ENCODE results near the gene CFAP119. TPM values are rescaled to one million over a fixed set of nuclear protein-coding genes. Genes with fewer than 3 reads are reported as not detected.

The CFAP119 gene
- total RNA-seq, 2 donors from 2014 or later, result 3.1 to 13.2 TPM

- TF ChIP-seq, protein P1, sequence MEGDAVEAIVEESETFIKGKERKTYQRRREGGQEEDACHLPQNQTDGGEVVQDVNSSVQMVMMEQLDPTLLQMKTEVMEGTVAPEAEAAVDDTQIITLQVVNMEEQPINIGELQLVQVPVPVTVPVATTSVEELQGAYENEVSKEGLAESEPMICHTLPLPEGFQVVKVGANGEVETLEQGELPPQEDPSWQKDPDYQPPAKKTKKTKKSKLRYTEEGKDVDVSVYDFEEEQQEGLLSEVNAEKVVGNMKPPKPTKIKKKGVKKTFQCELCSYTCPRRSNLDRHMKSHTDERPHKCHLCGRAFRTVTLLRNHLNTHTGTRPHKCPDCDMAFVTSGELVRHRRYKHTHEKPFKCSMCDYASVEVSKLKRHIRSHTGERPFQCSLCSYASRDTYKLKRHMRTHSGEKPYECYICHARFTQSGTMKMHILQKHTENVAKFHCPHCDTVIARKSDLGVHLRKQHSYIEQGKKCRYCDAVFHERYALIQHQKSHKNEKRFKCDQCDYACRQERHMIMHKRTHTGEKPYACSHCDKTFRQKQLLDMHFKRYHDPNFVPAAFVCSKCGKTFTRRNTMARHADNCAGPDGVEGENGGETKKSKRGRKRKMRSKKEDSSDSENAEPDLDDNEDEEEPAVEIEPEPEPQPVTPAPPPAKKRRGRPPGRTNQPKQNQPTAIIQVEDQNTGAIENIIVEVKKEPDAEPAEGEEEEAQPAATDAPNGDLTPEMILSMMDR (IDR thresholded peaks at IDR 0.05), result no peak
- TF ChIP-seq POLR2A (IDR thresholded peaks at IDR 0.05) (no peak), POLR2AphosphoS5 (IDR thresholded peaks at IDR 0.05) (no peak)
- Histone ChIP-seq H3K27me3 (replicated peaks; ENCODE audit: insufficient read depth) (no peaks in the 10 kb centered on the region), H3K36me3 (no peaks in the 10 kb centered on the region), H3K4me1 (replicated peaks) (peaks cover 4% of the 10 kb centered on the region), H3K4me3 (no peak overlapping the region), H3K27ac (no peak overlapping the region), H3K9me3 (no peaks in the 10 kb centered on the region)
- WGBS, result 86% methylated on average over 7 of the region's 7 CpGs
- intact Hi-C loops (cut with DNase I), result no loop called here
- DNase-seq (ENCODE audit: low spot score), result no peak
These were observed 4.5 kb downstream of the CFAP119 start for GRCh38 chr16:30757316-30757715.

DNA sequence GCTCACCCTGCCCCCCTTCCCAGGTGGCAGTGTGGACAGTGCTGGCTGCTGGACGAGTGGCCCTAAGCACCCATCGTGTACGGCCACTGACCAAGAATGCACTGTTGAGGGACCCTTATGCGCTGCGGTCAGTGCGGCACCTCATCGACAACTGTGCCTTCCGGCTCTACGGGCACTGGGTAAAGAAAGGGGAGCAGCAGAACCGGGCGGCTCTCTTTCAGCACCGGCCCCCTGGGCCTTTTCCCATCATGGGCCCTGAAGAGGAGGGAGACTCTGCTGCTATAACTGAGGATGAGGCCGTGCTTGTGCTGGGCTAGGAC is 5.1 kb downstream of the CFAP119 start:
- TF ChIP-seq POLR2A (IDR thresholded peaks at IDR 0.05) (no peak), POLR2AphosphoS5 (IDR thresholded peaks at IDR 0.05) (no peak)
- TF ChIP-seq, protein P1 (IDR thresholded peaks at IDR 0.05), result no peak
- Histone ChIP-seq H3K4me1 (replicated peaks) (peaks cover 4% of the 10 kb centered on the region), H3K4me3 (no peak overlapping the region), H3K27ac (no peak overlapping the region), H3K36me3 (no peaks in the 10 kb centered on the region), H3K27me3 (replicated peaks; ENCODE audit: insufficient read depth) (no peaks in the 10 kb centered on the region), H3K9me3 (no peaks in the 10 kb centered on the region)
- 93% methylated on average over 13 of the region's 13 CpGs for WGBS
- intact Hi-C loops (cut with DNase I), result no loop called here
- no peak for DNase-seq (ENCODE audit: low spot score)

- intact Hi-C loops (cut with DNase I), result no loop called here
- TF ChIP-seq POLR2AphosphoS5 (IDR thresholded peaks at IDR 0.05), result no peak
- TF ChIP-seq, protein P1 (IDR thresholded peaks at IDR 0.05), result no peak
- TF ChIP-seq POLR2A (IDR thresholded peaks at IDR 0.05), result no peak
- Histone ChIP-seq H3K36me3 (no peaks in the 10 kb centered on the region), H3K27ac (no peak overlapping the region), H3K4me1 (replicated peaks) (peaks cover 4% of the 10 kb centered on the region), H3K27me3 (replicated peaks; ENCODE audit: insufficient read depth) (no peaks in the 10 kb centered on the region), H3K4me3 (no peak overlapping the region), H3K9me3 (no peaks in the 10 kb centered on the region)
- 94% methylated on average over 18 of the region's 20 CpGs for WGBS
- DNase-seq (ENCODE audit: low spot score), result no peak
These were observed 5.7 kb downstream of the CFAP119 start for GRCh38 chr16:30755955-30756780.

DNA sequence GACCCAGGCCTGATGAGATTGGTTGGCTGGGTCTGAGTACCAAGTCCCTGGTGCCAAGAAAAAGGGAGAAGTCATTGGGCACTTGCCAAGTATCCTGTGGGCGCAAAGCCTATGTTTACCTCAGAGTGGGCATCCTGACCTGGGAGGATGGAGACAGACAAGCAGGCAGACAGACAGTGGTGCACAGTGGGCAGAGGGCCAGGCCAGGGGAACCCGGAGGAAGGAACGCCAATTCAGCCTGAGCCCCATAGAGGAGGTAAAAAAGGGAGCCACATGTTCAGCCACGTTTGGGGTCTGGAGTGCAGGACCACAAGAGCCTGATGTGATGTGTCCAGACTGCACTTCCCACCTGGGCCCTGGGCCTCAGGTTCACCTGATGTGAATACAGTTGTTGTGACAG is 8.3 kb downstream of the CFAP119 start:
- H3K4me3 ChIP-seq, result no peak overlapping the region
- no peaks in the 10 kb centered on the region for H3K36me3 ChIP-seq
- TF ChIP-seq, protein P1 (IDR thresholded peaks at IDR 0.05), result no peak
- TF ChIP-seq POLR2A (IDR thresholded peaks at IDR 0.05) (no peak), POLR2AphosphoS5 (IDR thresholded peaks at IDR 0.05) (no peak)
- H3K27ac ChIP-seq, result no peak overlapping the region
- DNase-seq (ENCODE audit: low spot score), result no peak
- no peaks in the 10 kb centered on the region for H3K9me3 ChIP-seq
- 56% methylated on average over 4 of the region's 4 CpGs for WGBS
- no peaks in the 10 kb centered on the region for H3K4me1 ChIP-seq (replicated peaks)
- H3K27me3 ChIP-seq (replicated peaks; ENCODE audit: insufficient read depth), result no peaks in the 10 kb centered on the region
- intact Hi-C loops (cut with DNase I), result no loop called here

GRCh38 chr16:30750876-30751465 is 10.9 kb downstream of the CFAP119 start:
- no peak for DNase-seq (ENCODE audit: low spot score)
- H3K27ac ChIP-seq, result no peak overlapping the region
- intact Hi-C loops (cut with DNase I), result no loop called here
- no peak for TF ChIP-seq POLR2A (IDR thresholded peaks at IDR 0.05)
- TF ChIP-seq, protein P1 (IDR thresholded peaks at IDR 0.05), result no peak
- TF ChIP-seq POLR2AphosphoS5 (IDR thresholded peaks at IDR 0.05), result no peak
- WGBS, result 93% methylated on average over 19 of the region's 20 CpGs
- no peaks in the 10 kb centered on the region for H3K36me3 ChIP-seq
- no peaks in the 10 kb centered on the region for H3K27me3 ChIP-seq (replicated peaks; ENCODE audit: insufficient read depth)
- H3K4me3 ChIP-seq, result no peak overlapping the region
- H3K4me1 ChIP-seq (replicated peaks), result no peaks in the 10 kb centered on the region
- no peaks in the 10 kb centered on the region for H3K9me3 ChIP-seq

Measured in prostate gland (tissue), 2 donors.